Tibial nerve (tissue), 4 donors: ENCODE data around the gene TSHZ1.

Experiments
- EP300 ChIP-seq, 2 donors: sonication (generic); formaldehyde crosslinking; IDR thresholded peaks; one replicate each; pipeline ENCODE4 v1.6.1; 2017; ENCODE audit warnings: antibody characterized with exemption in 2 of 2, mild to moderate bottlenecking in 1 of 2
- POLR2A ChIP-seq, 2 donors: fragments of 450-650 bp; IDR thresholded peaks; one replicate each; pipeline ENCODE4 v1.6.1; 2017; ENCODE audit warnings: antibody characterized with exemption in 2 of 2, mild to moderate bottlenecking in 2 of 2, moderate library complexity in 2 of 2
- TF ChIP-seq, protein P1 (sequence below), 5 experiments: fragments of 200-600 bp in 3 of 5; fragments of 450-650 bp in 2 of 5; sonication (generic) in 3 of 5; IDR thresholded peaks; one replicate each; pipeline ENCODE4 v1.5.1; 2016 to 2019; ENCODE audit warnings: antibody characterized with exemption in 5 of 5, mild to moderate bottlenecking in 3 of 5, moderate library complexity in 2 of 5

DNA sequence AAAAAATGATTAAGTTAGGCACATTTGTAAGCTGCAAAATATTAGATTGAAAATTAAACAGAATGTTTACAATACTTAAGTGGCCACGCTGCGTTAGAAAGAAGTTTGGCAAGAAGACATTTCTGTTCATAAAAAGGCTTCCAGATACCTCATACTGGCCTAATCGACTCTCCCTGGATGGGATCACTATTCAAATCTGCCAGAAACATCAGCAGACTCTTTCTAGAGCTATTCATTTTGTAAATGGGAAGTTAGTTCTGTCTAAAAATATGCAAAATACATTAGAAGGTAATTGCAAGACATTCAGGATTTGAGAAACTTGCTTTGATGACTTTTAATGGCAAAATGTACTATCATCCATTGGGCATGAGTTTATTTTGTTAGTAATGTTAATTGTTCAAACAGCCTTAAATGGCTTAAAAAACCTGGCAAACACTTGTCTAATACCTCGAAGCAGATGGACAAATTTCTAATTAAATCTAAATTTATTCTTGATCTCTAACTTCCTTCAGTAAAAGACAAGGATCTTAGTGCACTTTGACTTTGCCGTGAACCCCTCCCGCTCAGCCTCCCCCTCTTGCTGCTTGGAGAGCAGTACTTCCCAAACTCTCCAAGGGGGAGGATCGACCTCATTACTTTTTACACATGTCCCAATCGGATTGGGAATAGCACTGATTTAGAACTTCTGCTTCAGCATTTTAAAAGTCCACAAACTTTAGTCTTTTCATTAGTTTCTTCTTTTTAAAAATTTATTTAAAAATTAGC, 113.4 kb downstream of the TSHZ1 start:
- TF ChIP-seq, protein P1, sequence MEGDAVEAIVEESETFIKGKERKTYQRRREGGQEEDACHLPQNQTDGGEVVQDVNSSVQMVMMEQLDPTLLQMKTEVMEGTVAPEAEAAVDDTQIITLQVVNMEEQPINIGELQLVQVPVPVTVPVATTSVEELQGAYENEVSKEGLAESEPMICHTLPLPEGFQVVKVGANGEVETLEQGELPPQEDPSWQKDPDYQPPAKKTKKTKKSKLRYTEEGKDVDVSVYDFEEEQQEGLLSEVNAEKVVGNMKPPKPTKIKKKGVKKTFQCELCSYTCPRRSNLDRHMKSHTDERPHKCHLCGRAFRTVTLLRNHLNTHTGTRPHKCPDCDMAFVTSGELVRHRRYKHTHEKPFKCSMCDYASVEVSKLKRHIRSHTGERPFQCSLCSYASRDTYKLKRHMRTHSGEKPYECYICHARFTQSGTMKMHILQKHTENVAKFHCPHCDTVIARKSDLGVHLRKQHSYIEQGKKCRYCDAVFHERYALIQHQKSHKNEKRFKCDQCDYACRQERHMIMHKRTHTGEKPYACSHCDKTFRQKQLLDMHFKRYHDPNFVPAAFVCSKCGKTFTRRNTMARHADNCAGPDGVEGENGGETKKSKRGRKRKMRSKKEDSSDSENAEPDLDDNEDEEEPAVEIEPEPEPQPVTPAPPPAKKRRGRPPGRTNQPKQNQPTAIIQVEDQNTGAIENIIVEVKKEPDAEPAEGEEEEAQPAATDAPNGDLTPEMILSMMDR (IDR thresholded peaks at IDR 0.05) = no peak
- TF ChIP-seq POLR2A (IDR thresholded peaks at IDR 0.05) (no peak), EP300 (IDR thresholded peaks at IDR 0.05) (no peak)
